Uterus (tissue), 4 donors: Measurements from ENCODE around the gene CORIN. TPM values are rescaled to one million over a fixed set of nuclear protein-coding genes. Genes with fewer than 3 reads are reported as not detected.
A peak's percentile ranks its signal among the peaks of the same experiment; 100 is the strongest.

Experiments used
- DNase-seq, 2 donors: peaks; one replicate each; pipeline ENCODE4 v3.0.0-alpha.2; 2019 to 2020
- H3K27ac ChIP-seq, 2 donors: fragments of 200-600 bp; sonication (generic); 1 replicate in 1 of 2; 2 replicates in 1 of 2; pipeline ENCODE4 v1.5.1; 2016 to 2018
- H3K27me3 ChIP-seq, 2 donors: fragments of 200-600 bp; sonication (generic); one replicate each; pipeline ENCODE4 v1.5.1; 2018 to 2019; ENCODE audit warnings: control low read depth in 1 of 2
- H3K36me3 ChIP-seq, 2 donors: fragments of 200-600 bp; sonication (generic); one replicate each; pipeline ENCODE4 v1.5.1; 2019; ENCODE audit warnings: control low read depth in 1 of 2
- H3K4me1 ChIP-seq, 2 donors: fragments of 200-600 bp; sonication (generic); one replicate each; pipeline ENCODE4 v1.5.1; 2018 to 2019; ENCODE audit warnings: control low read depth in 1 of 2
- H3K4me3 ChIP-seq, 2 donors: fragments of 200-600 bp; sonication (generic); 1 replicate in 1 of 2; 2 replicates in 1 of 2; pipeline ENCODE4 v1.5.1; 2018 to 2019; ENCODE audit warnings: mild to moderate bottlenecking in 1 of 2
- H3K9me3 ChIP-seq, 2 donors: fragments of 200-600 bp; sonication (generic); one replicate each; pipeline ENCODE4 v1.5.1; 2019; ENCODE audit warnings: control low read depth in 1 of 2
- CTCF ChIP-seq, 4 experiments: fragments of 200-600 bp in 2 of 4; fragments of 450-650 bp in 2 of 4; sonication (generic) in 2 of 4; IDR thresholded peaks; one replicate each; pipeline ENCODE4 v1.5.1; 2016 to 2019; ENCODE audit warnings: antibody characterized with exemption in 4 of 4, mild to moderate bottlenecking in 2 of 4, moderate library complexity in 1 of 4
- POLR2A ChIP-seq, 2 donors: fragments of 450-650 bp; IDR thresholded peaks; one replicate each; pipeline ENCODE4 v1.6.1; 2016; ENCODE audit warnings: antibody characterized with exemption in 2 of 2, mild to moderate bottlenecking in 1 of 2, moderate library complexity in 1 of 2
- intact Hi-C: fragments of 100-400 bp; cut with DNase I; formaldehyde crosslinking; loops from one replicate; pipeline ENCODE4 v1.15.1; 2023; ENCODE audit warnings: low total_unique reads
- total RNA-seq, 4 donors: library from RNA; depleted of rRNA in 3 of 4; stranded (reverse); fragments of >200 nt in 3 of 4; gene quantifications; one replicate each; pipeline versions ENCODE4 v1.1.0 to v1.2.4, GENCODE V29; 2014 to 2023
- donor health status: DM: yes; HTN: yes; CAD: no.

The CORIN gene
- total RNA-seq, 4 donors from 2014 or later = 4.8 to 8.5 (median 6.4) TPM

GRCh38 chr4:47856713-47857112, 18.8 kb upstream of the CORIN start:
- H3K27ac ChIP-seq = no peak overlapping the region
- no peaks in the 10 kb centered on the region for H3K27me3 ChIP-seq
- no peak overlapping the region for H3K4me3 ChIP-seq
- no peaks in the 10 kb centered on the region for H3K9me3 ChIP-seq
- H3K4me1 ChIP-seq = peaks cover 0 to 4% of the 10 kb centered on the region in 2 donors
- TF ChIP-seq POLR2A (IDR thresholded peaks at IDR 0.05) = no peak
- no peak for TF ChIP-seq CTCF (IDR thresholded peaks at IDR 0.05)
- no peaks in the 10 kb centered on the region for H3K36me3 ChIP-seq
- intact Hi-C loops = no loop called here
- DNase-seq = no peak

- Histone ChIP-seq H3K9me3 (no peaks in the 10 kb centered on the region), H3K27me3 (no peaks in the 10 kb centered on the region), H3K27ac (no peak overlapping the region), H3K4me1 (peaks cover 0 to 4% of the 10 kb centered on the region in 2 donors), H3K4me3 (no peak overlapping the region), H3K36me3 (no peaks in the 10 kb centered on the region)
- intact Hi-C loops = no loop called here
- DNase-seq = peak in 1 of 2 donors; percentile 37
- no peak for TF ChIP-seq CTCF (IDR thresholded peaks at IDR 0.05)
- no peak for TF ChIP-seq POLR2A (IDR thresholded peaks at IDR 0.05)
These were observed 17.5 kb upstream of the CORIN start for GRCh38 chr4:47855350-47855749.

GRCh38 chr4:47852136-47852535, 14.3 kb upstream of the CORIN start:
- no peak for TF ChIP-seq POLR2A (IDR thresholded peaks at IDR 0.05)
- no peak overlapping the region for H3K4me3 ChIP-seq
- intact Hi-C loops = no loop called here
- no peaks in the 10 kb centered on the region for H3K36me3 ChIP-seq
- peak in 1 of 2 donors; percentile 39 for DNase-seq
- H3K9me3 ChIP-seq = no peaks in the 10 kb centered on the region
- H3K4me1 ChIP-seq = peaks cover 0 to 4% of the 10 kb centered on the region in 2 donors
- peak overlapping the region; percentile 51 to 68 for H3K27ac ChIP-seq
- no peaks in the 10 kb centered on the region for H3K27me3 ChIP-seq

- no peak for TF ChIP-seq POLR2A (IDR thresholded peaks at IDR 0.05)
- no peak for TF ChIP-seq CTCF (IDR thresholded peaks at IDR 0.05)
- intact Hi-C loops = no loop called here
- no peaks in the 10 kb centered on the region for H3K36me3 ChIP-seq
These were observed 11.6 kb upstream of the CORIN start for GRCh38 chr4:47849466-47849865.

GRCh38 chr4:47848041-47848440, 10.2 kb upstream of the CORIN start:
- no peak for TF ChIP-seq POLR2A (IDR thresholded peaks at IDR 0.05)
- TF ChIP-seq CTCF (IDR thresholded peaks at IDR 0.05) = no peak
- H3K9me3 ChIP-seq = no peaks in the 10 kb centered on the region
- no peak for DNase-seq
- no peak overlapping the region for H3K27ac ChIP-seq
- H3K4me3 ChIP-seq = no peak overlapping the region
- no peaks in the 10 kb centered on the region for H3K36me3 ChIP-seq
- H3K27me3 ChIP-seq = no peaks in the 10 kb centered on the region
- intact Hi-C loops = no loop called here
- H3K4me1 ChIP-seq = peaks cover 0 to 4% of the 10 kb centered on the region in 2 donors

More at GRCh38 chr4:47849466-47849865, 11.6 kb upstream of the CORIN start:
- Histone ChIP-seq H3K27me3 (no peaks in the 10 kb centered on the region), H3K4me3 (no peak overlapping the region), H3K9me3 (no peaks in the 10 kb centered on the region), H3K4me1 (peaks cover 0 to 4% of the 10 kb centered on the region in 2 donors), H3K27ac (no peak overlapping the region)
- no peak for DNase-seq

- no peak for DNase-seq
- no peaks in the 10 kb centered on the region for H3K27me3 ChIP-seq
- H3K4me3 ChIP-seq = no peak overlapping the region
- TF ChIP-seq CTCF (IDR thresholded peaks at IDR 0.05) (no peak), POLR2A (IDR thresholded peaks at IDR 0.05) (no peak)
- H3K27ac ChIP-seq = no peak overlapping the region
- no peaks in the 10 kb centered on the region for H3K36me3 ChIP-seq
- H3K4me1 ChIP-seq = no peaks in the 10 kb centered on the region
- no peaks in the 10 kb centered on the region for H3K9me3 ChIP-seq
- intact Hi-C loops = no loop called here
These were observed 5.1 kb upstream of the CORIN start for GRCh38 chr4:47842985-47843384.
